NB4 (cell line): ENCODE results near the gene COL5A1.

Experiments used
- POLR2A ChIP-seq: IDR thresholded peaks from 2 replicates; pipeline ENCODE4 v1.6.1; 2011; ENCODE audit warnings: mild to moderate bottlenecking; ENCODE audit not compliant: insufficient read length; ENCODE audit errors: extremely low read depth
- TF ChIP-seq, protein P1 (sequence below): IDR thresholded peaks from 2 replicates; pipeline ENCODE4 v1.6.1; 2011; ENCODE audit warnings: low read depth, low read length
- TF ChIP-seq, protein P2 (sequence below): IDR thresholded peaks from one replicate; pipeline ENCODE4 v1.5.1; 2012; ENCODE audit warnings: low read depth, low read length

DNA sequence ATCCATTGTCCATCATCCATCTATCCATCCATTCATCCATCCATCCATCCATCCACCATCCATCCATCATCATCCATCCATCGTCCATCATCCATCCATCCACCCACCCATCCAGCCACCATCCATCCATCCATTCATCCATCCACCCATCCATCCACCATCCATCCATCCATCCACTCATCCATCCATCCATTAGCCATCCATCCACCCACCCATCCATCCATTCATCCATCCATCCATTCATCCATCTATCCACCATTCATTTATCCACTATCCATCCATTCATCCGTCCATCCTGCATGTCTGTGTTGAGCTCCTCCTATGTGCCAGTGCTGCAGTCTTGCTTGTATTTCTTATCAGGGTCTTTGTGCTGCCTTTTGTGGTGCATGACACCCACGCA lies 44.2 kb downstream of the COL5A1 start:
- TF ChIP-seq, protein P1, sequence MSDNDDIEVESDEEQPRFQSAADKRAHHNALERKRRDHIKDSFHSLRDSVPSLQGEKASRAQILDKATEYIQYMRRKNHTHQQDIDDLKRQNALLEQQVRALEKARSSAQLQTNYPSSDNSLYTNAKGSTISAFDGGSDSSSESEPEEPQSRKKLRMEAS = no peak
- TF ChIP-seq, protein P2, sequence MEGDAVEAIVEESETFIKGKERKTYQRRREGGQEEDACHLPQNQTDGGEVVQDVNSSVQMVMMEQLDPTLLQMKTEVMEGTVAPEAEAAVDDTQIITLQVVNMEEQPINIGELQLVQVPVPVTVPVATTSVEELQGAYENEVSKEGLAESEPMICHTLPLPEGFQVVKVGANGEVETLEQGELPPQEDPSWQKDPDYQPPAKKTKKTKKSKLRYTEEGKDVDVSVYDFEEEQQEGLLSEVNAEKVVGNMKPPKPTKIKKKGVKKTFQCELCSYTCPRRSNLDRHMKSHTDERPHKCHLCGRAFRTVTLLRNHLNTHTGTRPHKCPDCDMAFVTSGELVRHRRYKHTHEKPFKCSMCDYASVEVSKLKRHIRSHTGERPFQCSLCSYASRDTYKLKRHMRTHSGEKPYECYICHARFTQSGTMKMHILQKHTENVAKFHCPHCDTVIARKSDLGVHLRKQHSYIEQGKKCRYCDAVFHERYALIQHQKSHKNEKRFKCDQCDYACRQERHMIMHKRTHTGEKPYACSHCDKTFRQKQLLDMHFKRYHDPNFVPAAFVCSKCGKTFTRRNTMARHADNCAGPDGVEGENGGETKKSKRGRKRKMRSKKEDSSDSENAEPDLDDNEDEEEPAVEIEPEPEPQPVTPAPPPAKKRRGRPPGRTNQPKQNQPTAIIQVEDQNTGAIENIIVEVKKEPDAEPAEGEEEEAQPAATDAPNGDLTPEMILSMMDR = no peak
- no peak for TF ChIP-seq POLR2A
